ENCODE measurements around the gene RBFA.

GRCh38 chr18:80070825-80071224 lies 36.6 kb downstream of the RBFA start:
- no peak for TF ChIP-seq POLR2A (IDR thresholded peaks at IDR 0.05; ENCODE audit: low read length)
- no peak for TF ChIP-seq GATA1 (IDR thresholded peaks at IDR 0.05; ENCODE audit: low read depth, low read length)

Measured in erythroblast (primary cell).